OCI-LY7 (cell line): ENCODE measurements around the gene NTM.

Experiments
- CTCF ChIP-seq: fragments of 200-600 bp; sonication (generic); conservative IDR thresholded peaks from 2 replicates; pipeline ENCODE4 v1.5.1; 2014; ENCODE audit warnings: mild to moderate bottlenecking, antibody characterized with exemption, low read length, moderate library complexity, mixed read lengths
- EZH2phosphoT487 ChIP-seq: fragments of 200-600 bp; sonication (generic); IDR thresholded peaks from 2 replicates; pipeline ENCODE4 v1.6.1; 2018; ENCODE audit warnings: low read depth, borderline replicate concordance, mild to moderate bottlenecking, mixed run types, antibody characterized with exemption, low read length, moderate library complexity, mixed read lengths

GRCh38 chr11:132064987-132065620 lies 694.7 kb downstream of the NTM start:
- TF ChIP-seq CTCF (no peak), EZH2phosphoT487 (no peak)
